Measurements from ENCODE around the gene ZNF324B.
"Not testable (repeated sequence)": the region's sequence is repeated elsewhere in the genome, so short reads cannot be mapped to it uniquely, and the experiment has no call there.

Gene ZNF324B

DNA sequence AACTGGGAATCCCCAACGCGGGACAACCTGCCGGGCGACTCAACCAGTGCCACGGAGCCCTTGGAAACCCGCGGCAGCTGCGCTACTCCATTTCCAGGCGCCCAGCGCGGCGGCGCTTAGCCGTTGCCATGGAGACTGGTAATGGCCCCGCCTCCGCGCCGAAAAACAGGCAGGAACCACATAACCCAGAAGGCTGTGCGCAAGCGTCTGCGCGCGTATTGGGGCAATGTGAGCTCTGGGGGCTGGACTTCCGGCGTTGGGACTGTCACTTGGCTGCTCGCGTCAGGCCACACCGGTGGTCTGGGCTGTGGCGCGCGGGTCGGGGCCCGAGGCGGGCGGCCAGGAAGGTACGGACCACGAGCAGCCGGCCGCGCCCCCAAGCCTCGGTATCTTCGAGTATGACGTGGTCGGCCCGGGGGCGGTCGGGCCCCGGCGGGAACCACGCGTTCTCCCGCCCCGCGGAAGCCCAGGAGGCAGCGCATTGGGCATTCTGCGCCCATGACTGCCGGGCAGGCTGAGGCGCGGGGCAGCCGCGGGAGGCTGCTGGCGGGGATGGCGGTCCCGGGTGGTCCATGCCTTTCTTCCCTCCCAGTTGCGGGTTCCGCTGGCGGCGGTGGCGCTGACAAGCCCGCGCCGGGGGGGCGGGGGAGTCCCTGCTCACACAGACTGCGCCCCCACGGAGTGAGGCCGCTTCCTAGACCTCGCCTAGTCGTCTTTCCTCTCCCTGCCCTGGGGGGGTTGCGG is at the start of gene ZNF324B:
TSS of gene ZNF324B (plus strand) at position 265 of the 744 bp plus-strand sequence. CDS start 2,080 bp downstream, outside the sequence.
- Mint-ChIP-seq H3K36me3 (ENCODE audit: insufficient read depth) (peaks cover 10% of the 10 kb centered on the region), H3K4me1 (peaks cover 33% of the 10 kb centered on the region), H3K4me3 (peak within 1 kb of the TSS; percentile 82), H3K27ac (ENCODE audit: low read depth) (peak within 1 kb of the TSS; percentile 85), H3K27me3 (peaks cover 32% of the 10 kb centered on the region), H3K9me3 (peaks cover 8% of the 10 kb centered on the region)
- ATAC-seq (replicated peaks; ENCODE audit: extremely low read depth, poor library complexity, severe bottlenecking) (peak; percentile 99), DNase-seq (ENCODE audit: low spot score in 2 of 2) (peak; percentile 90 to 95)

DNA sequence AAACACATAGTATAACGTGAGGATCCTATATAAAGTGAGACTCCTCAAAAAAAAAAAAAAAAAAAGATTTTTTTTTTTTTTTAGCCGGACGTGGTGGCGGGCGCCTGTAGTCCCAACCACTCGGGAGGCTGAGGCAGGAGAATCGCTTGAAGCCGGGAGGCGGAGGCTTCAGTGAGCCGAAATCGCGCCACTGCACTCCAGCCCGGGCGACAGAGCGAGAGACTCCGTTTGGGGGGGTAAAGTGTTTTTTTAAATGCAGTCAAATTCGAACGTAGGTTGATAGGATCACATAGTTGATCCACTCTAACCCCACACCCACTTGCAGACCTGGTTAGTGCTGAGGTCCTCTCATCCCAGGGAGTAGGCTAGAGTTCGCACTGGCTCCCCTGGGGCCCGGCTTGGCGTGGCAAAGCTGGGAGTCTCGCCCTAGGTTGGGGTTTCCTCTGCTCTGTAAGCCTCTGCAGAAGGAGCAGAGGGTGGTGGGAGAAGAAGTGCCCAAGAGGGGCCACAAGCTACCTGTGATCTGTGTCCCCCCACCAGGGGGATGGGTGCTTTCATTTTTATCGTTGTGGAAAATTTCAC is 49.5 kb upstream of the ZNF324B start:
- Mint-ChIP-seq H3K4me1 (peaks cover 17% of the 10 kb centered on the region), H3K27ac (ENCODE audit: low read depth) (peak overlapping the region; percentile 94)

DNA sequence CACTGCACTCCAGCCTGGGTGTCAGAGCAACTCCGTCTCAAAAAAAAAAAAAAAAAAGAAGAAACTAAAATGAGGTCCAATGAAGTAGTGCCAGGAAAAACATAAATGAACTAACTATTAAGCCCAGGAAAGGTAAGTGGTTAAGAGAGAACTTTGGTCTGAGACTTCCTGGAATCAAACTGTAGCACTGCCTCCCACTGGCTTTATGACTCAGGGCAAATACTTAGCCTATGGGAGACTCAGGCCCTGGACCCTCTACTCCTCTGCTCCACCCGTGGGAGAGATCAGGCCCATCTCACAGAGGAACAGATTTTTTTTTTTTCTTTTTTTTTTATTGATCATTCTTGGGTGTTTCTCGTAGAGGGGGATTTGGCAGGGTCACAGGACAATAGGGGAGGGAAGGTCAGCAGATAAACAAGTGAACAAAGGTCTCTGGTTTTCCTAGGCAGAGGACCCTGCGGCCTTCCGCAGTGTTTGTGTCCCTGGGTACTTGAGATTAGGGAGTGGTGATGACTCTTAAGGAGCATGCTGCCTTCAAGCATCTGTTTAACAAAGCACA is 47.4 kb upstream of the ZNF324B start:
- not testable (repeated sequence) for H3K9me3 Mint-ChIP-seq; H3K27ac Mint-ChIP-seq (ENCODE audit: low read depth); DNase-seq (ENCODE audit: low spot score in 2 of 2); ATAC-seq (replicated peaks; ENCODE audit: extremely low read depth, poor library complexity, severe bottlenecking); H3K27me3 Mint-ChIP-seq; H3K4me3 Mint-ChIP-seq
- peaks cover 36% of the 10 kb centered on the region for H3K4me1 Mint-ChIP-seq
- H3K36me3 Mint-ChIP-seq (ENCODE audit: insufficient read depth), result peaks cover 11% of the 10 kb centered on the region

More for the DNA sequence above, 49.5 kb upstream of the ZNF324B start:
- H3K36me3 Mint-ChIP-seq (ENCODE audit: insufficient read depth), result peaks cover 9% of the 10 kb centered on the region
- DNase-seq (ENCODE audit: low spot score in 2 of 2), result no peak
- no peaks in the 10 kb centered on the region for H3K27me3 Mint-ChIP-seq
- ATAC-seq (replicated peaks; ENCODE audit: extremely low read depth, poor library complexity, severe bottlenecking), result no peak
- peak overlapping the region; percentile 80 for H3K4me3 Mint-ChIP-seq
- no peaks in the 10 kb centered on the region for H3K9me3 Mint-ChIP-seq

DNA sequence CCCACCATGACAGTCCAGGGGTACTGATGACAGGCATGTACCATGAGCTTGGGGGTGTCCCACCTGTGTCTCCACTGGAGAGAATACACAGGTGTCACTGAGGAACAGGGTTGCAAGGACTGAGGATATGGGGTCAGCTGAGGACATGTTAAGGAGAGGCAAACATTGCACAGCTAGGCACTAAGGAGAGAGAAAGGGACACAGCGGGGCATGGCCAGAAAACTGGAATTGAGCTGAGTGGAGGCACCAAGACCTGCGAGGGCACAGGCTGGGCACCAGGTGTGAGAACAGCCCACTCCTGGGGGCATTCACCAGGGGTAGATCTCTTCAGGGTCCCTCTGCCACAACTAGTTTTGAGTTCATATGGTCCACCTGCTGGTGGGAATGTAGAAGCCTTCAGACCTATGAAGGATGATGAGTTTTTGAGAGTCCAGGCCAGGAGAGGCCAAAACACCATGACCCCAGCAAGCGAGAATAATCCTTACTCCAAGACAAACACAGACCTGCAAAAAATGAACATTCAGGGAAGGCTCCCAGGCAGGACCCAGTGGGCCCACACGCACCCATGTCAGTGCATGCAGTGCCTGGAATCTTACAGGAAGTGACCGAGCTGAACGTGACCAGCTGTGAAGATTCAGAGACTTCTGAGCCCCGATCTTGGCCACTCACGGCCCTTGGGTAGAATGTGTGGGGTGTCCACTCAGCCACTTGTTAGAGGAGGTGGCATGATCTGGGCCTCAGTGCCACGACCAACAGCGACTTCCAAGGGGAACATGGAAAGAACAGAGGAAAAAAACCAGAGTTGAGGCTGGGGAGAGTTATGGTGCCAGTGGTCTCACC is 44.4 kb upstream of the ZNF324B start:
- Mint-ChIP-seq H3K9me3 (no peaks in the 10 kb centered on the region), H3K36me3 (ENCODE audit: insufficient read depth) (peaks cover 6% of the 10 kb centered on the region), H3K4me1 (peaks cover 41% of the 10 kb centered on the region), H3K4me3 (peak overlapping the region; percentile 91), H3K27ac (ENCODE audit: low read depth) (peak overlapping the region; percentile 97), H3K27me3 (no peaks in the 10 kb centered on the region)
- DNase-seq (ENCODE audit: low spot score in 2 of 2) (no peak), ATAC-seq (replicated peaks; ENCODE audit: extremely low read depth, poor library complexity, severe bottlenecking) (no peak)

DNA sequence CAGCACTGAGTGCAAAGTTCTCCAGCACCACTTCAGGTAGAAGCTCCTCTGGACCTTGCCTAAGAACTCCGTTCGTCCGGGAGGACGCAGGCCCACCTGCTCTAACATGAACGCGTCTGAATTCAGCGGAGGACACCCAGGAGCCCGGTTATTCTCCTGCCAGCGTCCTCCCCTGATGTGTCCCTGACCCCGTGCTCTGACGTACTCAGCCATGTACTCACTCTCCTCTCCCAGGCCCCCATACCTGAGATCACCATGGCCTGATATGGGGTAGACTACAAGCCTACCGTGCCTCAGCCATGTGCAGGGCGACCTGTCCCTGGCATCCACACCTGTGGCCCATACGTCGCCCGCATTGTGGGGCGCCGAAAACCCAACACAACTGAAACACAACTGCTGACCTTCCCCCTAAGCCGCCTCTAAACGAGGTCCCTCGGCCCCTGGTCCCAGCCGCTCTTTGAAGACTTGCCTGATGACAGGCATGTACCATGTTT is 43.7 kb upstream of the ZNF324B start:
- H3K4me3 Mint-ChIP-seq, result peak overlapping the region; percentile 91
- H3K4me1 Mint-ChIP-seq, result peaks cover 41% of the 10 kb centered on the region
- H3K27me3 Mint-ChIP-seq, result no peaks in the 10 kb centered on the region

DNA sequence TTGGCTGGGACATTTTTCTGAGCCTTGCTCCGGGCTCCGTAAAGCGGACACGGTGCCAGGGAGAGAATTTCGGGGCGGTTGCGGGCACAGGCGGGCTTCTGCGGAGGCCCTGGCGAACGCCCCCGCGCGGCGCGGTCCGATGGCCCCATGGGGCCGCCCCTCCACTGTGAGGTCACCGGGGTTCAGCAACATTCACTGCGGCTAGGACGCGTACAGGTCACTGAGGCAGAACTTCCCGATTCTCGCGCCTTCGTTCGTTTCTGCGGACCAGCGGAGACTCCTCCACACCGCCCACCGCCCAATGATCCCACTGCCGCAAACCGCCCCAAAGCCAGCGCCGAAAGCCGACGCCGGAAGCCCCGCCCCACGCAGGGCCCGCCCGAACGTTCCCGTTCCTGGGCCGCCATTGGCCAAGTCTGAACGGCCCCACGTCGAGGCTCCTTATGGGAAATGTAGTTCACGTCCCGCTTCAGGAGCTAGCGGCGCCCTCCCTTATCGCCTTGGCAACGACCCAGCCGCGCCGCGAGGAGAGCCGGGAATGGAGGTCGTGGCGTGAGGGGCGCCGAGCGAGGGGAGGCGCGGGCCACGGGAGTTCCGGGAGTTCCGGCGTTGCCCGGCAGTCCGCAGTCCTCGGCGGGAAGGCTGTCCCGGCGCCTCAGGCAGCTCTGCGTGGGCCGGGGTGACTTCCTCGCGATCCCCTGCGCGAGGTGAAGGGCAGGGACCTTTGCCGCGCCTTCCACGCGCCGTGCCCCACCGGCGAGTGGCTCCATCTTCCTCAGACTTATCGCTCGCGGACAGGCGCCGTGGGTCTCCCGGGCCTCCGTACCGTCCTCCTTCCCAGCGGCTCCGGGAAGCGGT is 43.0 kb upstream of the ZNF324B start, which contains the start of gene ZNF584:
TSS of gene ZNF584 (plus strand) at position 498 of the 858 bp plus-strand sequence. CDS start 499 bp downstream, outside the sequence.
- no peaks in the 10 kb centered on the region for H3K9me3 Mint-ChIP-seq
- H3K4me3 Mint-ChIP-seq, result peak within 1 kb of the TSS; percentile 91
- no peaks in the 10 kb centered on the region for H3K27me3 Mint-ChIP-seq
- peaks cover 7% of the 10 kb centered on the region for H3K36me3 Mint-ChIP-seq (ENCODE audit: insufficient read depth)
- DNase-seq (ENCODE audit: low spot score in 2 of 2) (peak; percentile 84 to 86), ATAC-seq (replicated peaks; ENCODE audit: extremely low read depth, poor library complexity, severe bottlenecking) (peak; percentile 98)
- peaks cover 41% of the 10 kb centered on the region for H3K4me1 Mint-ChIP-seq
- H3K27ac Mint-ChIP-seq (ENCODE audit: low read depth), result peak within 1 kb of the TSS; percentile 97

More for the DNA sequence above, 43.7 kb upstream of the ZNF324B start:
- Mint-ChIP-seq H3K27ac (ENCODE audit: low read depth) (peak overlapping the region; percentile 97), H3K36me3 (ENCODE audit: insufficient read depth) (peaks cover 7% of the 10 kb centered on the region), H3K9me3 (no peaks in the 10 kb centered on the region)
- DNase-seq (ENCODE audit: low spot score in 2 of 2), result no peak
- ATAC-seq (replicated peaks; ENCODE audit: extremely low read depth, poor library complexity, severe bottlenecking), result no peak

DNA sequence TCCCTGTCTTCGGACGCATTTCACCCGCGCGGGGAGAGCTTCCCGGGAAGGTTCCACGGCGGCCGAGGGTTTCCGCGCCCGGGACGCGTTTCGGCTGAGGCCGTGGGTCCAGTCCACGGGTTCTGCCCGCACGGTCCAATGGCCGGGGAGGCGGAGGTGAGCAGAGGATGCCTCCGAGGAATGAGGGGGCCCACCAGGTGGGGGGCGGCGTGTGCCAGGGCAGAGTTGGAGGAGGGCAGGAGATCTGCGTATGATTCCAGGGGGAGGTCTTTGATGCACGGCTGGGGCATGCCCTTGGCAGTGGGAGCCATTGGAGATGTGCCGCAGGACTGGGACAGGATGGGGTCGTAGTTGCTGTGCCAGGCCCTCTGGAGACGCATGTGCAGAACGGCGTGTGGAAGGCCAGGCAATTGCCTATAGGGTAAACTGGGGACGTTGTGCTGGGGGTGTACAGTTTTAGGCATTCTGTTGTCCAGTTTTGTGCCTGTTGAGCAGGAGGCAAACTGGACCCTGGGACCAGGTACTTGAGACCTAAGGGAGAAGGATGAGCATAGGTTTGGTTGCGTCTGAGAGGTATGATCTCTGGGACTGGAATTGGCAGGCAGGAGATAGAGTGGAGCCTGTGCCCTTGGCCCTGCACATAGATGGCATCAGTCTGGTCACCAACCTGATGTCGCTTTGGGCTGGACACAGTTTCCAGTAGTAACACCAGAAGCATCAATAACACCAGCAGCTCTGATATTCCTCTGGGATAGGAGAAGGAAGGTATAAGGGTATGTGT is 42.2 kb upstream of the ZNF324B start:
- Mint-ChIP-seq H3K4me1 (peaks cover 41% of the 10 kb centered on the region), H3K9me3 (no peaks in the 10 kb centered on the region), H3K36me3 (ENCODE audit: insufficient read depth) (peaks cover 6% of the 10 kb centered on the region), H3K4me3 (peak overlapping the region; percentile 91), H3K27ac (ENCODE audit: low read depth) (no peak overlapping the region), H3K27me3 (no peaks in the 10 kb centered on the region)
- DNase-seq (ENCODE audit: low spot score in 2 of 2) (no peak), ATAC-seq (replicated peaks; ENCODE audit: extremely low read depth, poor library complexity, severe bottlenecking) (no peak)

DNA sequence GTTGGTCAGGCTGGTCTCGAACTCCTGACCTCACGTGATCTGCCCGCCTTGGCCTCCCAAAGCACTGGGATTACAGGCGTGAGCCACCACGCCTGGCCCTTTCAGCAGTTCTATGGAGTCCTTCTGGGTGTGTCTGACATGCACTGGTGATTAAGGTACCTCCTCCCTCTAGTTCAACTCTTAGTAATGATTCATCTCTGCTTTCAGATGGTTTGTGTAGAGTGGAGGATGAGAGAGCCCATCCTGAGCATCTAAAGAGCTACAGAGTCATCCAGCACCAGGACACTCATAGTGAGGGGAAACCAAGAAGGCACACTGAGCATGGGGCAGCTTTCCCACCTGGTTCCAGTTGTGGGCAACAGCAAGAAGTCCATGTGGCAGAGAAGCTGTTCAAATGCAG is 34.8 kb upstream of the ZNF324B start:
- no peaks in the 10 kb centered on the region for H3K9me3 Mint-ChIP-seq
- ATAC-seq (replicated peaks; ENCODE audit: extremely low read depth, poor library complexity, severe bottlenecking) (no peak), DNase-seq (ENCODE audit: low spot score in 2 of 2) (no peak)
- H3K27ac Mint-ChIP-seq (ENCODE audit: low read depth), result no peak overlapping the region
- H3K36me3 Mint-ChIP-seq (ENCODE audit: insufficient read depth), result peaks cover 9% of the 10 kb centered on the region
- H3K27me3 Mint-ChIP-seq, result no peaks in the 10 kb centered on the region
- no peaks in the 10 kb centered on the region for H3K4me1 Mint-ChIP-seq
- no peak overlapping the region for H3K4me3 Mint-ChIP-seq

DNA sequence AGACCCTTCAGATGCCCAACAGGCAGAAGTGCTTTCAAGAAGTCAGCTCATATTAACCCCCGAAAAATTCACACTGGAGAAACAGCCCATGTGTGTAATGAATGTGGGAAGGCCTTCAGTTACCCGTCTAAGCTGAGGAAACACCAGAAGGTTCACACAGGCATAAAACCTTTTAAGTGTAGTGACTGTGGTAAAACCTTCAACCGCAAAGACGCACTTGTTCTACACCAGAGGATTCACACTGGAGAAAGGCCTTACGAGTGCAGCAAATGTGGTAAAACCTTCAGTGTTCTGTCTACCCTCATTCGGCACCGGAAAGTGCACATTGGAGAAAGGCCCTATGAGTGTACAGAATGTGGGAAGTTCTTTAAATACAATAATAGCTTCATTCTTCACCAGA is 34.4 kb upstream of the ZNF324B start:
- H3K4me1 Mint-ChIP-seq, result no peaks in the 10 kb centered on the region
- ATAC-seq (replicated peaks; ENCODE audit: extremely low read depth, poor library complexity, severe bottlenecking) (no peak), DNase-seq (ENCODE audit: low spot score in 2 of 2) (no peak)
- no peak overlapping the region for H3K27ac Mint-ChIP-seq (ENCODE audit: low read depth)
- no peak overlapping the region for H3K4me3 Mint-ChIP-seq
- no peaks in the 10 kb centered on the region for H3K27me3 Mint-ChIP-seq
- no peaks in the 10 kb centered on the region for H3K9me3 Mint-ChIP-seq
- H3K36me3 Mint-ChIP-seq (ENCODE audit: insufficient read depth), result peaks cover 9% of the 10 kb centered on the region

DNA sequence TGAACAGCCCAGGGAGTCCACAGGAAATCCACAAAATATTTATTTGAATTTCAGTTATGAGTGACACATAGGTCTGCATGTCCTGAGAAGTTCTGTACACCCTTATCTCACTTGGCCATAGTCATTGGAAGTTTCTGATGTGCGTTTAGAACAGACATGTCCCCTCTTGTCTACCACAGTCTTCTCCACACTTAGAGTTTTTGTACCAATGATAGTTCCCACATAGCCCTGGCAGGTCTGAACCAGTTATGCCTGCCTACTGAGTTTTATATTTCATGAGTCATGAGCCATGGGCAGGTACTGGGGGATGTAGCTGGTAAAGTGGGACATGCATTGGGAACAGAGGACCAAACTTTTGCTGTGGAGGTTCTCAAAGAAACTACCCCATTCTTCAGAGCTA is 22.8 kb upstream of the ZNF324B start:
- Mint-ChIP-seq H3K4me3 (no peak overlapping the region), H3K4me1 (no peaks in the 10 kb centered on the region), H3K27ac (ENCODE audit: low read depth) (no peak overlapping the region), H3K36me3 (ENCODE audit: insufficient read depth) (no peaks in the 10 kb centered on the region), H3K27me3 (no peaks in the 10 kb centered on the region), H3K9me3 (peaks cover 4% of the 10 kb centered on the region)
- no peak for DNase-seq (ENCODE audit: low spot score in 2 of 2)
- ATAC-seq (replicated peaks; ENCODE audit: extremely low read depth, poor library complexity, severe bottlenecking), result no peak

DNA sequence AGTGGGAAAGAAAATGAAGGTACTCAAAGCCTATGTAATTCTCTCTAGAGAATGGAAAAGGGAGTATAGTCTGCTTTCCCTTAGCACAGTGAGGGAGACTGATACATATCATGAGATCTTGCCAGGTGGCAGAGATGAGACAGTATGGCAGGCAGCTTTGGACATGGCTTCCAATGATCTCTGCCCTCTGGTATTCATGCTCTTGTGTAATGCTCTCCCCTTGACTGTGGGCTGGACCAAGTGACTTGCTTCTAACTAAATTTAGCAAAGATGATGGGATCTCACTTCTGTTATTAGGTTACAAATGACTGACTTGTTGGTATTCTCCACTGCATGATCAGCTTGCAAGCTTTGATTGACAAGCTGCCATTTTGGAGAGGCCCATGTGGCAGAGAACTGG is 21.7 kb upstream of the ZNF324B start:
- ATAC-seq (replicated peaks; ENCODE audit: extremely low read depth, poor library complexity, severe bottlenecking) (no peak), DNase-seq (ENCODE audit: low spot score in 2 of 2) (no peak)
- H3K9me3 Mint-ChIP-seq, result peaks cover 4% of the 10 kb centered on the region
- no peaks in the 10 kb centered on the region for H3K27me3 Mint-ChIP-seq
- H3K4me3 Mint-ChIP-seq, result no peak overlapping the region
- no peaks in the 10 kb centered on the region for H3K36me3 Mint-ChIP-seq (ENCODE audit: insufficient read depth)
- H3K27ac Mint-ChIP-seq (ENCODE audit: low read depth), result no peak overlapping the region
- H3K4me1 Mint-ChIP-seq, result no peaks in the 10 kb centered on the region

All from central memory CD8-positive, alpha-beta T cell (primary cell).